Activated naive CD4-positive, alpha-beta T cell (primary cell): Measurements from ENCODE around the gene NCR2.
"Not testable (repeated sequence)": the region's sequence is repeated elsewhere in the genome, so short reads cannot be mapped to it uniquely, and the experiment has no call there.

Experiments used
- DNase-seq, 4 experiments: peaks; one replicate each; lab custom pipeline; 2025; lab: John Stamatoyannopoulos, UW

Gene NCR2

GRCh38 chr6:41335296-41335695 lies at the start of gene NCR2:
NCR2 (plus strand) TSS chr6:41335608; CDS start chr6:41335877, 269 bp downstream.
- DNase-seq = no peak

- DNase-seq = no peak
These were observed 48.7 kb upstream of the NCR2 start, which contains the start of gene TREM1 for GRCh38 chr6:41286544-41287346. TREM1 (minus strand) TSS chr6:41286682; CDS start chr6:41286655, 27 bp downstream.

GRCh38 chr6:41288030-41288753 lies 47.2 kb upstream of the NCR2 start:
- no peak for DNase-seq

- DNase-seq = no peak
These were observed 46.7 kb upstream of the NCR2 start for GRCh38 chr6:41288754-41289129.

- no peak for DNase-seq
These were observed 45.6 kb upstream of the NCR2 start for GRCh38 chr6:41289815-41290214.

- DNase-seq = no peak
These were observed 43.7 kb upstream of the NCR2 start for GRCh38 chr6:41291717-41292116.

- DNase-seq = no peak
These were observed 41.1 kb upstream of the NCR2 start for GRCh38 chr6:41294214-41294872.

GRCh38 chr6:41297248-41297647 lies 38.2 kb upstream of the NCR2 start:
- DNase-seq = not testable (repeated sequence)

- DNase-seq = no peak
These were observed 36.5 kb upstream of the NCR2 start for GRCh38 chr6:41298785-41299502.

GRCh38 chr6:41302638-41303037 lies 32.8 kb upstream of the NCR2 start:
- DNase-seq = no peak

- no peak for DNase-seq
These were observed 29.1 kb upstream of the NCR2 start for GRCh38 chr6:41306187-41306854.

- DNase-seq = no peak
These were observed 20.2 kb upstream of the NCR2 start for GRCh38 chr6:41315203-41315602.

GRCh38 chr6:41315943-41316620 lies 19.3 kb upstream of the NCR2 start:
- DNase-seq = no peak

GRCh38 chr6:41318261-41318653 lies 17.2 kb upstream of the NCR2 start:
- no peak for DNase-seq

- peak; percentile 70 to 77 (median 73) for DNase-seq
These were observed 16.5 kb upstream of the NCR2 start for GRCh38 chr6:41318654-41319565.

GRCh38 chr6:41321183-41321582 lies 14.2 kb upstream of the NCR2 start:
- no peak for DNase-seq

- DNase-seq = no peak
These were observed 9.9 kb upstream of the NCR2 start for GRCh38 chr6:41325446-41326066.

- DNase-seq = no peak
These were observed 9.3 kb upstream of the NCR2 start for GRCh38 chr6:41326092-41326491.

GRCh38 chr6:41327177-41327576 lies 8.2 kb upstream of the NCR2 start:
- DNase-seq = no peak
